ENCODE results near the gene CEP152.

The CEP152 gene

DNA sequence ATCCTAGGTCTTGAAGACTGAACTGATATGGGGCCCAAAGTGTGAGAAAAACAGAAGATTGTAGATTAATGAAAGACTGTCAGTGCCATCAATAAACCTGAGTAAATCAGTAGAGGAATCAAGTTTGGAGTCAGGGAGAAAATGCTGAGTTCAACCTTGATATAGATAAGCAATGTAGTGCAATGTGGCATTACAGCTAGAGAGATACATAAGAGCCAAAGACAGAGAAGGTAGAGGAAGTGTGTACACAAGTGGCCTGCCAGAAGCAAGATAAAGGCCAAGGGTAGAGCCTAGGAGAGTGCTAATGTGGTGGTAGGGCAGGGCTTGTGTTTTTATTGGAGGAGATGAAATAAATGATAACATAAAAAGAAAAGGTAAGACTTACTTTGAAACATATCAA lies 41.1 kb upstream of the CEP152 start:
- DNase-seq (ENCODE audit: low read depth) = no peak
- TF ChIP-seq, protein P1, sequence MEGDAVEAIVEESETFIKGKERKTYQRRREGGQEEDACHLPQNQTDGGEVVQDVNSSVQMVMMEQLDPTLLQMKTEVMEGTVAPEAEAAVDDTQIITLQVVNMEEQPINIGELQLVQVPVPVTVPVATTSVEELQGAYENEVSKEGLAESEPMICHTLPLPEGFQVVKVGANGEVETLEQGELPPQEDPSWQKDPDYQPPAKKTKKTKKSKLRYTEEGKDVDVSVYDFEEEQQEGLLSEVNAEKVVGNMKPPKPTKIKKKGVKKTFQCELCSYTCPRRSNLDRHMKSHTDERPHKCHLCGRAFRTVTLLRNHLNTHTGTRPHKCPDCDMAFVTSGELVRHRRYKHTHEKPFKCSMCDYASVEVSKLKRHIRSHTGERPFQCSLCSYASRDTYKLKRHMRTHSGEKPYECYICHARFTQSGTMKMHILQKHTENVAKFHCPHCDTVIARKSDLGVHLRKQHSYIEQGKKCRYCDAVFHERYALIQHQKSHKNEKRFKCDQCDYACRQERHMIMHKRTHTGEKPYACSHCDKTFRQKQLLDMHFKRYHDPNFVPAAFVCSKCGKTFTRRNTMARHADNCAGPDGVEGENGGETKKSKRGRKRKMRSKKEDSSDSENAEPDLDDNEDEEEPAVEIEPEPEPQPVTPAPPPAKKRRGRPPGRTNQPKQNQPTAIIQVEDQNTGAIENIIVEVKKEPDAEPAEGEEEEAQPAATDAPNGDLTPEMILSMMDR (IDR thresholded peaks at IDR 0.05; ENCODE audit: low read depth, low read length, missing control alignments) = no peak
- in situ Hi-C loops (cut with HindIII; ENCODE audit: low sequenced_read_pairs) = no loop called here
- no peak overlapping the region for H3K4me3 ChIP-seq (ENCODE audit: low read depth, low read length)

DNA sequence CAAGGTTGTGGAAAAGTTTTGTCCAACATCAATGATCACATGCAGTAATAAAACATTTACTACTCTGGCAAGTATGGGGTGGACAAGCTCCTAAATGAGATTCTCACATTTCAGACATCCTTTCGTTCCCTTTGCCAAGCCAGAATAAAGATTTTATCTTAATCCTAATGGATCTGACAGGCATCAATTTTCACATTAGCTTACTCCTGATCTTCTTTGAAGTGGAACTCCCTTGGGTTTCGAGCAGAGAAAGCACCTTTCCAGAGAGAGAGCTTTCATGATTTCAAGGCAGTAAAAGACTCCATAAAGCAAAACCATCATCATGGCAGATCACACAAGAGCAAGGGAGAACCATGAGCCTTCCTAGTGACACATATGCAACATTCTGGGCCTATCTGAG lies 39.8 kb upstream of the CEP152 start:
- no peak overlapping the region for H3K4me3 ChIP-seq (ENCODE audit: low read depth, low read length)
- DNase-seq (ENCODE audit: low read depth) = no peak
- TF ChIP-seq, protein P1 (IDR thresholded peaks at IDR 0.05; ENCODE audit: low read depth, low read length, missing control alignments) = no peak
- in situ Hi-C loops (cut with HindIII; ENCODE audit: low sequenced_read_pairs) = no loop called here

DNA sequence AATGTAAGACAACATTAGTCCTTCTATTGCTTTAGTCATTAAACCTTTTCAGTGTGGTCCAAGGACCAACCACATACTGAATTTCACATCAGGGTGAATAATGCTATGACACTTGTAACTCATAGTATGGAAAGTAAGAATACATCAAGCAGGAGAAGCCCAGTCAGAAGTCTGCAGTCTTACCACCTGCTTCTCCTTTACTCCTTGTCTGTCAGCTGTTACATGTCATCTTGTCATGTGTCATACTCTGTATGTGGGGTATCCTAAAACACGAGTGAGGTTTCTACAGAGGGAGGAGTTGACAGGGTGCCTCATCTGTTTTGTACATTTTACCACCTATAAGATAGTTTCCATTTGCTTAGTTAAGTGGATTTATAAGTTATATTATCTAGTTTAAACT lies 34.3 kb upstream of the CEP152 start:
- in situ Hi-C loops (cut with HindIII; ENCODE audit: low sequenced_read_pairs) = no loop called here
- DNase-seq (ENCODE audit: low read depth) = no peak
- H3K4me3 ChIP-seq (ENCODE audit: low read depth, low read length) = no peak overlapping the region
- TF ChIP-seq, protein P1 (IDR thresholded peaks at IDR 0.05; ENCODE audit: low read depth, low read length, missing control alignments) = no peak

DNA sequence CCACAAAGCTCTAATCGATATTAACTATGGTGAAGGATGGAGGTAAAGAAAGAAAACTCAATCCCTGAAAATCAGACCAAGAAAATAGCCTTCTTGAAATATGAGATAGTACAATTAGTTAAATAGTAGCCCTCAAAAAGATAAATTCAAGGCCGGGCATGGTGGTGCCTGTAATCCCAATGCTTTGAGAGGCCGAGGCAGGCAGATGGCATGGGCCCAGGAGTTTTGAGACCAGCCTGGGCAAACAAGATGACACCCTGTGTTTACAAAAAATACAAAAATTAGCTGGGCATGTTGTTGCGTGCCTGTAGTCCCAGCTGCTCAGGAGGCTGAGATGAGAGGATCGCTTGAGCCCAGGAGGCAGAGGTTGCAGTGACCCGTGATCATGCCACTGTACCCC lies 31.6 kb upstream of the CEP152 start:
- no peak overlapping the region for H3K4me3 ChIP-seq (ENCODE audit: low read depth, low read length)
- TF ChIP-seq, protein P1 (IDR thresholded peaks at IDR 0.05; ENCODE audit: low read depth, low read length, missing control alignments) = no peak
- DNase-seq (ENCODE audit: low read depth) = no peak
- in situ Hi-C loops (cut with HindIII; ENCODE audit: low sequenced_read_pairs) = no loop called here

DNA sequence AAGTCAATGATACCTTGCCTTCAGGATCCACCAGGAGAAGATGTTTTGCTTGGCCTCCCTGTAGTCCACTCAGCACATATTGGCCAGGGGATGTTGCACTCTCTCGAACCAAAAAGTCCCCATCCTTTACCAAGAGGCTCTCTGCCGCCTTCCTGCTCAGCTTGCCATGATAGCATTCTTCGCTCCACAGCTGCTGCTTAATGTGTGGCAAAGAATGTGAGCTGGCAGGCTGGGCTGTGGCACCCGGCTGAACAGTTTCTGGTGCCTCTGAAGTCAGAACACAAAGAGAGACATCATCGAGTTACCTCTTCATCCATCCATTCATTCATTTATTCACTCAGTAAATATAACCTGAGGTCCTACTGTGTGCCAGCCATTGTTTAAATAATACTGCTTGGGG lies 23.9 kb upstream of the CEP152 start:
- TF ChIP-seq, protein P1 (IDR thresholded peaks at IDR 0.05; ENCODE audit: low read depth, low read length, missing control alignments) = no peak
- in situ Hi-C loops (cut with HindIII; ENCODE audit: low sequenced_read_pairs) = no loop called here
- no peak for DNase-seq (ENCODE audit: low read depth)
- no peak overlapping the region for H3K4me3 ChIP-seq (ENCODE audit: low read depth, low read length)

DNA sequence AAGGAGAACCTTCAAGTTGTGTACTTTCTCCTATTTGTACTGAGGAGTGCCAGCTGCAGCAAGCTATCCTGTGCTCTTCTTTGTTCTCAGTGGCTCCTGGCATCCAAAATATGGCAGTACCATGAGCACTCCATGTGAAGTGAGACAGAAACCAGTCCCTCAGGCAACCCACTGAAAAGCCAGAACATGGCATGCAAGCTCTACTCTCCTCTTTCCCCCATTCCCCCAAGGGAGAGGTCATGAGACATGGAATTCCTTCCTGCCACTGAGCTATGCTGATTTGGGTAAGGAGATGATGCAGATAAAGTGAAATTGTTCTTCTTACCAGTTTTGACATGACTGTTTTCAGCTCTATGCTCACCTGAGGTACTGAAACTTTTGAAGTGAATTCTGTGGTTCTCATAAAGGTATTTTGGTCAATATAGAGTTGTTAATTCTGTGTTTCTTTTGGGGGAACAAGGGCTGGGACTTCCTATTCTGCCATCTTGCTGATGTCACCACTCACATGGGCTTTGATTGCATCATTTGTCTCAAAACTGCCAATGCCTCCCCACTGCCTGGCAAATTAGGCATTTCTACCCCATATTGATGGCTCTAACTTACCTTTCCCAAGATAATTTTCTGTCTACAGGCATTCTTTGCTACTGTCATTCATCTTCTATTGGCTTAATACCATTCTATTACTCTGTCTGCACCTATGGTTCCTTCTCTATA lies 22.8 kb upstream of the CEP152 start:
- in situ Hi-C loops (cut with HindIII; ENCODE audit: low sequenced_read_pairs) = no loop called here
- H3K4me3 ChIP-seq (ENCODE audit: low read depth, low read length) = no peak overlapping the region
- TF ChIP-seq, protein P1 (IDR thresholded peaks at IDR 0.05; ENCODE audit: low read depth, low read length, missing control alignments) = no peak
- no peak for DNase-seq (ENCODE audit: low read depth)

Data from astrocyte of the cerebellum (primary cell).